Uterus (tissue), 4 donors: Measurements from ENCODE around the gene CCDC57. TPM values are rescaled to one million over a fixed set of nuclear protein-coding genes. Genes with fewer than 3 reads are reported as not detected.

Experiments
- DNase-seq, 2 donors: peaks; one replicate each; pipeline ENCODE4 v3.0.0-alpha.2; 2019 to 2020
- H3K27ac ChIP-seq, 2 donors: fragments of 200-600 bp; sonication (generic); 1 replicate in 1 of 2; 2 replicates in 1 of 2; pipeline ENCODE4 v1.5.1; 2016 to 2018
- H3K27me3 ChIP-seq, 2 donors: fragments of 200-600 bp; sonication (generic); one replicate each; pipeline ENCODE4 v1.5.1; 2018 to 2019; ENCODE audit warnings: control low read depth in 1 of 2
- H3K36me3 ChIP-seq, 2 donors: fragments of 200-600 bp; sonication (generic); one replicate each; pipeline ENCODE4 v1.5.1; 2019; ENCODE audit warnings: control low read depth in 1 of 2
- H3K4me1 ChIP-seq, 2 donors: fragments of 200-600 bp; sonication (generic); one replicate each; pipeline ENCODE4 v1.5.1; 2018 to 2019; ENCODE audit warnings: control low read depth in 1 of 2
- H3K4me3 ChIP-seq, 2 donors: fragments of 200-600 bp; sonication (generic); 1 replicate in 1 of 2; 2 replicates in 1 of 2; pipeline ENCODE4 v1.5.1; 2018 to 2019; ENCODE audit warnings: mild to moderate bottlenecking in 1 of 2
- H3K9me3 ChIP-seq, 2 donors: fragments of 200-600 bp; sonication (generic); one replicate each; pipeline ENCODE4 v1.5.1; 2019; ENCODE audit warnings: control low read depth in 1 of 2
- POLR2A ChIP-seq, 2 donors: fragments of 450-650 bp; IDR thresholded peaks; one replicate each; pipeline ENCODE4 v1.6.1; 2016; ENCODE audit warnings: antibody characterized with exemption in 2 of 2, mild to moderate bottlenecking in 1 of 2, moderate library complexity in 1 of 2
- intact Hi-C: fragments of 100-400 bp; cut with DNase I; formaldehyde crosslinking; loops from one replicate; pipeline ENCODE4 v1.15.1; 2023; ENCODE audit warnings: low total_unique reads
- total RNA-seq, 4 donors: library from RNA; depleted of rRNA in 3 of 4; stranded (reverse); fragments of >200 nt in 3 of 4; gene quantifications; one replicate each; pipeline versions ENCODE4 v1.1.0 to v1.2.4, GENCODE V29; 2014 to 2023
- TF ChIP-seq, protein P1 (sequence below), 4 experiments: fragments of 200-600 bp in 2 of 4; fragments of 450-650 bp in 2 of 4; sonication (generic) in 2 of 4; IDR thresholded peaks; one replicate each; pipeline ENCODE4 v1.5.1; 2016 to 2019; ENCODE audit warnings: antibody characterized with exemption in 4 of 4, mild to moderate bottlenecking in 2 of 4, moderate library complexity in 1 of 4
- donor health status: DM: yes; HTN: yes; CAD: no.

The CCDC57 gene
- total RNA-seq, 4 donors from 2014 or later: 4.4 to 88.2 (median 17.6) TPM

DNA sequence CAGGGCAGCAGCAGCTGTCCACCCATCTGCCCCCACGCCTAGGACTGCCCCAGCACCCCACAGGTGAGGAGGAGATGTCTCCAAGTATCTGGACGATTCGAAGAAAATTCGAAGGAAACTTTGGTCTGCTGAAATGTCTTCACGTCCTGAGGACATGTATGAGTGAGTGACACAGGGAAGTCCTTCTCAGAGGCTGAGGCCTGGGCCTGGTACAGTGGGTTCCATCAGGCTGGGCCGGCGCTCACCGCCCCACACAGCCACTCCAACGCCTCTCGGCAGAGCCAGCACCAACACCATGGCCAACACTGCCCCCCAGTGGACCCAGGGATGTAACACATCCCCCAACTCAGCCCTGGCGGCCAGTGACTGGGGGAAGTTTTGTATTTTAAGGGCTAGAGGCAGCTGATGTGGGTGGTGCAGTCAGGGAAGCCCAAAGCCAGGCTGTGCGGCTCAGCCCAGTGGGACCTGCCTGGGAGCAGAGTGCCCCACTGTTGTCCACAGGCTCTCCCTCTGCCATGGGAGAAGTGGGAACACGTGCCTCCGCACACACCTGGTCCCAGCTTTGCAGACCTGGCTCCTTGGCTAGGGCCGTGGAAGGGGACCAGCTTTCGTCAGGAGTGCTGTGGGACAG lies 58.8 kb downstream of the CCDC57 start:
- intact Hi-C loops: loop anchor here (5.0 kb wide), 1 partner anchor 122 kb away; the partner anchor contains the start of gene RAC3

DNA sequence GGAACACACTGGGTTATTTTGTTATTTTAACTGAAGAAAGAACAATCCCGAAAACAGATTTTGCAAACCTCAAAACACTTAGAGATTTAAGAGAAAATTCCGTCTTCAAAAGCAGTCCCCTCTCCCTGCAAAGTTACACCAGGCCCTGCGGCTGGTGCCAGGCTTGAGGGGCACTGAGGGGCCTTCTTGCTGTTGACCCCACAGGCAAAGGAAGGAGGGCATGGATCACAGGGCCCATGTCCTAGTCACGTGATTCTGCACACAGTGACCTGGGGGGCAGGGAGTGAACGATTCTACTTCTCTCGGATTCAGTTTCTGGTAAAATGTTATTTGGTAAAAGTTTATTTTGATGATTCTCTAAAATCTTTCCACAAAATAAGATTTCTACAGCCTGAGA lies 59.3 kb downstream of the CCDC57 start:
- H3K27ac ChIP-seq: no peak overlapping the region
- H3K4me3 ChIP-seq: no peak overlapping the region
- intact Hi-C loops: loop anchor here (5.0 kb wide), 1 partner anchor 121 kb away; the partner anchor contains the start of gene RAC3
- no peak for TF ChIP-seq POLR2A (IDR thresholded peaks at IDR 0.05)
- TF ChIP-seq, protein P1, sequence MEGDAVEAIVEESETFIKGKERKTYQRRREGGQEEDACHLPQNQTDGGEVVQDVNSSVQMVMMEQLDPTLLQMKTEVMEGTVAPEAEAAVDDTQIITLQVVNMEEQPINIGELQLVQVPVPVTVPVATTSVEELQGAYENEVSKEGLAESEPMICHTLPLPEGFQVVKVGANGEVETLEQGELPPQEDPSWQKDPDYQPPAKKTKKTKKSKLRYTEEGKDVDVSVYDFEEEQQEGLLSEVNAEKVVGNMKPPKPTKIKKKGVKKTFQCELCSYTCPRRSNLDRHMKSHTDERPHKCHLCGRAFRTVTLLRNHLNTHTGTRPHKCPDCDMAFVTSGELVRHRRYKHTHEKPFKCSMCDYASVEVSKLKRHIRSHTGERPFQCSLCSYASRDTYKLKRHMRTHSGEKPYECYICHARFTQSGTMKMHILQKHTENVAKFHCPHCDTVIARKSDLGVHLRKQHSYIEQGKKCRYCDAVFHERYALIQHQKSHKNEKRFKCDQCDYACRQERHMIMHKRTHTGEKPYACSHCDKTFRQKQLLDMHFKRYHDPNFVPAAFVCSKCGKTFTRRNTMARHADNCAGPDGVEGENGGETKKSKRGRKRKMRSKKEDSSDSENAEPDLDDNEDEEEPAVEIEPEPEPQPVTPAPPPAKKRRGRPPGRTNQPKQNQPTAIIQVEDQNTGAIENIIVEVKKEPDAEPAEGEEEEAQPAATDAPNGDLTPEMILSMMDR (IDR thresholded peaks at IDR 0.05): no peak
- DNase-seq: no peak
- no peaks in the 10 kb centered on the region for H3K27me3 ChIP-seq
- no peaks in the 10 kb centered on the region for H3K9me3 ChIP-seq
- no peaks in the 10 kb centered on the region for H3K36me3 ChIP-seq
- no peaks in the 10 kb centered on the region for H3K4me1 ChIP-seq

More for the DNA sequence above, 58.8 kb downstream of the CCDC57 start:
- Histone ChIP-seq H3K4me1 (no peaks in the 10 kb centered on the region), H3K9me3 (no peaks in the 10 kb centered on the region), H3K36me3 (no peaks in the 10 kb centered on the region), H3K27ac (no peak overlapping the region), H3K4me3 (no peak overlapping the region), H3K27me3 (no peaks in the 10 kb centered on the region)
- DNase-seq: peak; percentile 67 to 74
- TF ChIP-seq POLR2A (IDR thresholded peaks at IDR 0.05): no peak
- TF ChIP-seq, protein P1 (IDR thresholded peaks at IDR 0.05): peak; percentile 71 to 95 (median 86)

DNA sequence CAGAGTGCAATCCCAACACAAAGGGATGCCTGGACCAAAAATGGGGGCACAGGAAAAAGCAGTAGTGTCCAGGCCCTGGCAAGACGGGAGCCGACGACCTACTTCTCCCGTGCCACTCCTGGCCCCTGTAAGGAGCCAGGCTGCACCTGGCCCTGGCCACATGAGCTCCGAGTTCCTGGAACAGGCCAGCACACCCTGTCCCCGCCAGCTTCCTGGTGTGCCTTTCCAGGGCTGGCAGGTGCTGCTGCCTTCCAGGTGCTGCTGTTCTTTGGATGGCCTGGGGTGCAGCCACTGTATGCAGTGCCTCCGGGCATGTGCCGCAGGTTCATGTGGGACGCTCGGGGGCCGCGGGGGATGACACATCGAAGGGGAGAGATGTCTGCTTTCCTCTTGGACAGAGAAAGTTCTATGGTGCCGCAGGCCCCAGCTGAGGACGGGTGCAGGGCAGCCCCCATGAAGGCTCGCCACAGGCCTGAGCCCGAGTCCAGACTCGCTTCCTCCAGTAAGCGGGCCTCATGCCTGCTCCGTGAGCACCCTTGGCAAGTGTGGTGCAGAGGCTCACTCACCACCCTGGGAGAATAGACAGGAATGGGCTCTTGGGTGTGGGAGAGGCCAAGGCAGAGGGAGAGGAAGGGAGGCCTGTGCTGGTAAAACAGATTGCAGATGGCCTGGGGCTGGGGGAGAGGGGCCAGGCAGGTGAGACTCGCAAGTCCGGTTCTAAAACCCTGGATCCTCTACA lies 59.9 kb downstream of the CCDC57 start:
- H3K4me1 ChIP-seq: no peaks in the 10 kb centered on the region
- TF ChIP-seq, protein P1 (IDR thresholded peaks at IDR 0.05): no peak
- TF ChIP-seq POLR2A (IDR thresholded peaks at IDR 0.05): no peak
- H3K36me3 ChIP-seq: no peaks in the 10 kb centered on the region
- H3K4me3 ChIP-seq: no peak overlapping the region
- H3K27me3 ChIP-seq: no peaks in the 10 kb centered on the region
- no peaks in the 10 kb centered on the region for H3K9me3 ChIP-seq
- no peak overlapping the region for H3K27ac ChIP-seq
- DNase-seq: no peak
- intact Hi-C loops: loop anchor here (5.0 kb wide), 1 partner anchor 120 kb away; the partner anchor contains the start of gene RAC3

DNA sequence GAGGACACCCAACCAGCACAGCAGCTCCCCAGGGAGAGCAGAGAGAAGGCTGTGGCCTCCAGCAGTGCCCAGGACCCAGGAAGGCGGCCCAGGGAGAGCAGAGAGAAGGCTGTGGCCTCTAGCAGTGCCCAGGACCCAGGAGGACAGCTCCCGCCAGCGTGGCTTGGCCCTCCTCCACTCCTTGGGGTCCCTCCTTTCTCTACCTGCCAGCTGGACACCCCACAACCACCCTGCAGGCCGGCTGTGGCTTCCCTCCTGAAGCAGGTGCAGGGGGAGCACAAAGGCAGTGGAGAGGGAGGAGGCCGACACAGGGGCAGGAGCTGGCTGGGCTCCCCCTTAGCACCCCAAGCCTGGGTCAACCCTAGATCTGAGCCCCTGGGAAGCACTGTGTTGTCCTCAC lies 60.5 kb downstream of the CCDC57 start:
- no peaks in the 10 kb centered on the region for H3K4me1 ChIP-seq
- H3K4me3 ChIP-seq: no peak overlapping the region
- H3K27me3 ChIP-seq: no peaks in the 10 kb centered on the region
- H3K36me3 ChIP-seq: no peaks in the 10 kb centered on the region
- H3K9me3 ChIP-seq: no peaks in the 10 kb centered on the region
- no peak for DNase-seq
- intact Hi-C loops: loop anchor here (5.0 kb wide), 1 partner anchor 120 kb away; the partner anchor contains the start of gene RAC3
- TF ChIP-seq POLR2A (IDR thresholded peaks at IDR 0.05): no peak
- TF ChIP-seq, protein P1 (IDR thresholded peaks at IDR 0.05): no peak
- no peak overlapping the region for H3K27ac ChIP-seq
